Activated T-helper 1 cell treated with anti-CD3 and anti-CD28 coated beads, Interleukin-2, amount 50 U/mL, for 16 hours (primary cell): ENCODE results near the gene RABIF.
"Not testable (repeated sequence)": the region's sequence is repeated elsewhere in the genome, so short reads cannot be mapped to it uniquely, and the experiment has no call there.

Source experiments
- DNase-seq, 2 donors: peaks; one replicate each; pipeline ENCODE4 v3.0.0-alpha.2; 2020; ENCODE audit warnings: low read depth in 1 of 2, low spot score in 1 of 2

The RABIF gene

GRCh38 chr1:202835548-202836072 is 53.3 kb downstream of the RABIF start:
- no peak for DNase-seq

DNA sequence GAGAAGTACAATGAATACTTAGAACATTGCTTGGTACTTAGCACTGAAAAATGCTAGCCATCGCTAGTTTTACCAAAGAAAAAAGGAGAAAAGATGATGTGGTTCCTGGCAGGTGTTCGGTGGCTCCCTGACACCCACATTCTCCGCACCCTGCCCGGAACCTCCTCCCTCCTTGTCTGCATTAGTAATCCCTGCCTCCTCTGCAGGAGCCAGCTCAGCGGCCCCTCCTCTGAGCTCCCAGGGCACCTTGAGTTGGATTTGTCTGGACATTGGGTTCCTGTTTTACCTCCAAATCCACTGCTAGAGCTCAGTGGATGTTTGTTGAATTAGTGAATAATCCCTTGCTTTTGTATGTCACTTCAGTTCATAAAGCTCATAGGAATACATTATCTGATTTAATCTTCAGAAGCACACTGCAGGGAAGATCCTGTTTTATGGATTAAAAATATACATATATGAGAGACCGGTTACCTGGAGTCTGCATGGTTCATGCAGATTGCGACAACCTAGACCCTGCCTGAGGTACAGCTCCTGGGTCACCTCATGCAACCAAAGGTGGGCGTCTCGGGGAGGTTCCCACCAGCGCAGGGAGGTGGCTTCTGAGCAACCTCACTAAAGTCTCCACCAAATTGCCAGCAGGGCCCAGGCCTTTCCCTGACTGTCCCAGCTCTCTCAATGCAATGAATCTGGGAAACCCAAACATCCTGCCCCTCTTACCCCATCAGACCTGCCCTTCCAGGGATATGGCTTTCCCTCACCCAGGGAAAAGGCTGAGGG is 54.0 kb downstream of the RABIF start:
- no peak for DNase-seq

DNA sequence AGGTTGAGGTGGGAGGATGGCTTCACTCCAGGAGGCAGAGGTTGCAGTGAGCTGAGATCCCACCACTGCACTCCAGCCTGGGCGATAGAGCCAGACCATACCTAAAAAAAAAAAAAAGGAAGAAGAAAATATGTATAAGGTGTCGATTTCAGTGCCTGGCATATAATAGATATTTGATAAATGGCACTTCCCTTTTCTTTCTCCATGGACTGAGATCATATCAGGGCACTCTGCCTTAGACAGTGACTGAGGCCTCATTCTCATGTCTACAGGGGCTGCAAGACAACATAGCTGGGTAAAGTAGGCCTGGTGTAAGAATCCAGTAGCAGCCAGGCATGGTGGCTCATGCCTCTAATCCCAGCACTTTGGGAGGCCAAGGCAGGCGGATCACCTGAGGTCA is 57.0 kb downstream of the RABIF start:
- DNase-seq = no peak

DNA sequence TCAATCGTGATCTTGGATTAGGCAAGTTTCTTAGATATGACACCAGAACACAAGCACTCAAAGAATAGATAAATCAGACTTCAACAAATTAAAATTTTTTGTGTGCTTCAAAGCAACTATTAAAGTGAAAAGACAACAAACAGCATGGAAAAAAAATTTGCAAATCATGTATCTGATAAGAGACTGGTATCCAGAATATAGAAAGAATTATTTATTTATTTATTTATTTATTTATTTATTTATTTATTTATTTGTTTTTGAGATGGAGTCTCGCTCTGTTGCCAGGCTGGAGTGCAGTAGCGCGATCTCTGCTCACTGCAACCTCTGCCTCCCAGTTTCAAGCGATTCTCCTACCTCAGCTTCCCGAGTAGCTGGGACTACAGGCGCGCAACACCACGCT is 59.7 kb downstream of the RABIF start:
- not testable (repeated sequence) for DNase-seq
